ENCODE measurements around the gene ADCY2.

DNA sequence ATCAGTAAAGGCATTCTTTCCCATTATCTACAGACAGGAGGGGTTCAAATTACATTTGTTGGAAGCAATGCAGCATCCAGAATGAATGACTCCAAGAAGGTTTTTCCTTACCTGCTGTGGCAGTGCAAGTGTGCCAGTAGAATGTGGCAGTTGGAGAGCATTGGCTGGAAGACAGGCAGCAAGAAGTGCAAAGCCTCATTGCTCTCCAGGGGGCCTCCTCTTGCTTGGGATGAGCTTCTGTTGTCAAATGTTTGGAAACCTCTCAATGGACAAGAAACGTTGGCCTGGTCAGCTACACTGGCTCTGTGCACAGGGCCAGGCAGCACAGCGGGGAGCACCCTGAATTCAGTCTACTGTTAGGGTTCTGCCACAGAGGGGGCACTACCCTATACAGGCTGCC lies 226.6 kb downstream of the ADCY2 start:
- TF ChIP-seq, protein P1, sequence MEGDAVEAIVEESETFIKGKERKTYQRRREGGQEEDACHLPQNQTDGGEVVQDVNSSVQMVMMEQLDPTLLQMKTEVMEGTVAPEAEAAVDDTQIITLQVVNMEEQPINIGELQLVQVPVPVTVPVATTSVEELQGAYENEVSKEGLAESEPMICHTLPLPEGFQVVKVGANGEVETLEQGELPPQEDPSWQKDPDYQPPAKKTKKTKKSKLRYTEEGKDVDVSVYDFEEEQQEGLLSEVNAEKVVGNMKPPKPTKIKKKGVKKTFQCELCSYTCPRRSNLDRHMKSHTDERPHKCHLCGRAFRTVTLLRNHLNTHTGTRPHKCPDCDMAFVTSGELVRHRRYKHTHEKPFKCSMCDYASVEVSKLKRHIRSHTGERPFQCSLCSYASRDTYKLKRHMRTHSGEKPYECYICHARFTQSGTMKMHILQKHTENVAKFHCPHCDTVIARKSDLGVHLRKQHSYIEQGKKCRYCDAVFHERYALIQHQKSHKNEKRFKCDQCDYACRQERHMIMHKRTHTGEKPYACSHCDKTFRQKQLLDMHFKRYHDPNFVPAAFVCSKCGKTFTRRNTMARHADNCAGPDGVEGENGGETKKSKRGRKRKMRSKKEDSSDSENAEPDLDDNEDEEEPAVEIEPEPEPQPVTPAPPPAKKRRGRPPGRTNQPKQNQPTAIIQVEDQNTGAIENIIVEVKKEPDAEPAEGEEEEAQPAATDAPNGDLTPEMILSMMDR (IDR thresholded peaks at IDR 0.05) = no peak
- TF ChIP-seq POLR2A (IDR thresholded peaks at IDR 0.05) = no peak
